GM13976 (cell line): ENCODE results near the gene HSPA12A.

ENCODE experiments used
- DNase-seq: peaks from one replicate; pipeline ENCODE4 v3.0.0; 2012; ENCODE audit warnings: low spot score
- CTCF ChIP-seq: IDR thresholded peaks from 2 replicates; pipeline ENCODE4 v1.5.1; 2012; ENCODE audit warnings: borderline replicate concordance, mild to moderate bottlenecking; ENCODE audit not compliant: insufficient read depth; ENCODE audit errors: extremely low read depth, missing control alignments, control extremely low read depth
- in situ Hi-C: fragments of 300-500 bp; cut with MboI; formaldehyde crosslinking; loops from one replicate; pipeline ENCODE4 v1.12.0; 2022; ENCODE audit warnings: low sequenced_read_pairs, mixed read lengths, inconsistent platforms; ENCODE audit not compliant: unreplicated experiment

The HSPA12A gene

GRCh38 chr10:116742367-116743265, at the start of gene HSPA12A:
TSS of gene HSPA12A (minus strand) at chr10:116742566. CDS start at chr10:116742469, 97 bp downstream.
- no peak for TF ChIP-seq CTCF
- in situ Hi-C loops = no loop called here
- DNase-seq = peak; percentile 89

GRCh38 chr10:116791241-116791640, 48.9 kb upstream of the HSPA12A start:
- no peak for TF ChIP-seq CTCF
- in situ Hi-C loops = loop anchor here (5.0 to 25.0 kb wide), 2 partner anchors 104 to 381 kb away; no protein-coding TSS in a partner anchor
- no peak for DNase-seq

GRCh38 chr10:116787893-116788665, 45.7 kb upstream of the HSPA12A start:
- DNase-seq = peak; percentile 77
- peak; percentile 99 for TF ChIP-seq CTCF
- in situ Hi-C loops = loop anchor here (25.0 kb wide), 1 partner anchor 101 kb away; no protein-coding TSS in a partner anchor

- no peak for TF ChIP-seq CTCF
- no peak for DNase-seq
- in situ Hi-C loops = loop anchor here (25.0 kb wide), 1 partner anchor 100 kb away; no protein-coding TSS in a partner anchor
Measured at GRCh38 chr10:116787053-116787659, 44.8 kb upstream of the HSPA12A start.

- in situ Hi-C loops = loop anchor here (25.0 kb wide), 1 partner anchor 99 kb away; no protein-coding TSS in a partner anchor
- no peak for DNase-seq
- no peak for TF ChIP-seq CTCF
Measured at GRCh38 chr10:116785867-116786266, 43.5 kb upstream of the HSPA12A start.

- DNase-seq = no peak
- no peak for TF ChIP-seq CTCF
- in situ Hi-C loops = loop anchor here (25.0 kb wide), 1 partner anchor 98 kb away; no protein-coding TSS in a partner anchor
Measured at GRCh38 chr10:116785282-116785681, 42.9 kb upstream of the HSPA12A start.
